GM21447 (cell line): ENCODE results near the gene RNF213.

Experiments
- ATAC-seq: cut with Tn5 transposase; IDR thresholded peaks from one replicate; pipeline ENCODE4 v1.9.1; 2021; ENCODE audit not compliant: unreplicated experiment

Gene RNF213

GRCh38 chr17:80260791-80261158 is at the start of gene RNF213:
RNF213 (plus strand) TSS chr17:80260852; CDS start chr17:80263682, 2,830 bp downstream.
- ATAC-seq: no peak

DNA sequence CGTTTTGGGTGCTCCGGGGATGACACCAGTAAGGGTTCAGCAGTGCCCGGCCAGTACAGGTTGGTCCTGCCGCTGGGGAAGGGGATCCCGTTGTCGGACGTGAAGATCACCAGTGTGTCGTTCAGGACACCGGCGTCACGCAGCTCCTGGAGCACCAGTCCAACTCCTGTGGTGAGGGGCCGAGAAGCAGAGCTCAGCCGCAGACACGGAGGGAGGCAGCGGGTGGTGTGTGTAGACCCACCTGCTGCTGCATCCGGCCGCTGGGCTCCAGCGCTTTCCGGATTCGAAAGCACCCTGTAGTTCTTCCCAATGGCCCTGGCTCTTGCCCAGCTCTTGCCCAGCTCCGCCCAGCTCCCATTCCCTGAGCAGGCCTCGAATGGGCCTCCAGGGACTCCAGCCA is 48.5 kb upstream of the RNF213 start:
- no peak for ATAC-seq

GRCh38 chr17:80212511-80212910 is 48.1 kb upstream of the RNF213 start:
- ATAC-seq: no peak

GRCh38 chr17:80212962-80213642 is 47.5 kb upstream of the RNF213 start:
- ATAC-seq: no peak

- no peak for ATAC-seq
These were observed 47.0 kb upstream of the RNF213 start for GRCh38 chr17:80213643-80213975.

DNA sequence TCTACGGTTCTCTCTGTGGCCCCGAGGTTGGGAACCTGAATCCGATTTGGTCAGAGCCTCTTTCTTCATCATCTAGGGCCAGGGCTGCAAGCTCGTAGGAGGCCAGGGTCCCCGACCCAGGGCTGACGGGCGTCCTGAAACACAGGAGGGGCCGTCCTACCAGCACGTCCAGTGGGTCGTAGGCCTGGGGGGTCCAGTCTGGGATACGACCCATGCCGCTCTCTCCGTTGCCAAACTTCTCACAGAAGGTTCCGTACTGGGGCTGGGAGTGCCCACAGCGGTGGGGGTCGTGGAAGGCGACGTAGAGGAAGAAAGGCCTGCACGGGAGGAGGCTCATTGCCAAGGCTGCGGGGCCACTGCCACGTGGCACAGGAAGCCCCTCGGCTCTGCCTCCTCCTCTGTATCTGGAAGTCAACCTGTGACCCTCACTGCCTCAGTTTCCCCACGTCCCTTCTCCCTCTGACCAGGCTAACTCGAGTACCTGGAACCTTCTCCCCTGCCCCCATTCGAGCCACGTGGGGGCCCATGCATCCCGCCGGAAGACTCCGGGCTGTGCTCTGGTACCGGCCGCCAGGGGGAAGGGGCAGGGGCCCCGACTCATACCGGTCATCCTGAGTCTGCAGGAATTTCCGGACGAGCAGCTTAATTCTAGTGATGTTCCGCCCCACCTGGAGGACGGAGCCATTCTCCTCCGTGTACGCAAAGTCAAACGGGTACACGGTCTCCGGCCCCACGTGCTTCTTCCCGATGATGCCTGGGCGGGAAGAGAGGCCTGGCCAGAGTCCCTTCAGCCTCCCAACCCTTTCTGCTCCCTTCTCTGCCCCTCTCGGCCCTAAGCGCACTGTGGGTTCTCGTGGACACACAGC is 46.4 kb upstream of the RNF213 start:
- no peak for ATAC-seq

- no peak for ATAC-seq
These were observed 45.8 kb upstream of the RNF213 start for GRCh38 chr17:80214878-80215210.

DNA sequence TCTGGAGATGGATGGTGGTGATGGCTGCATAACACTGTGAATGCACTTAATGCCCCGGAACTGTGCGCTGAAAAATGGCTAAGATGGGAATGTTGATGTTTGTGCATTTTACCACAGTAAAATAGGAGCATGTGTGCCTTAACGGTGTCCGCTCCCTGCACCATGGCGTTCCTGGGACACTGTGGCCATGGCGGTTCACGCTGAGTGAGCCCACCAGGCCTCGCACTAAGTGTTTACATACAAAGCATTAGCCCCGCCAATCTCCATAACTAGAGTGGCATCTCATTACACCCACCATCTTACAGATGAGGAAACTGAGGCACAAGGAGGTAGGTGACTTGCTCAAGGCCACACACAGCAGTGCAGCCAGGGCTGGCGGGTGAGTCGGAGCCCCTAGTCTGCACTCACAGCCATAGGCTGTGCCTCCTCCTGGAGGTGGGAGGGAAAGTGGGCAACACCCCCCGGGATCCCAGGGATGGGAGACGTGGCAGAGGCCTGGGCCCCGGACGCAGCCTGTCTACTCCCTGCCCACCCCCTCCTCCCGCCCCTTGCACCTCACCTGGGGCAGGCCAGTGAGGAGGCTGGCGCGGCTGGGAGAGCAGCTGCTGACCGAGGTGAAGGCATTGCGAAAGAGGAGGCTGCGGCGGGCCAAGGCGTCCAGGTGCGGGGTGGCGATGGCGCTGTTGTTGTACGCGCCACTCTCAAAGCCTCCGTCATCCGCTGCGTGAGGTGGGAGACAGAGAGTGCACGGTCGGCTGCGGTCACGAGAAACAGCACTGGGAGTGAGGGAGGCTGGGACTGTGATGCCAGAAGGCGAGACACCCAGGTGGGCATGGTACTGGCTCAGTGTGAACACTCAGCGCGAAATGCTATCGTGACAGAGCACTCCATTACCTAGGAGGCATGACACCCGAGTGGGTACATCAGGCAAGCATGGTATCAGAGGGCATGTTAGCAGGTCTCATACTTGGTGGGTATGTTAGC is 43.9 kb upstream of the RNF213 start:
- no peak for ATAC-seq

- ATAC-seq: no peak
These were observed 42.8 kb upstream of the RNF213 start for GRCh38 chr17:80217703-80218362.

DNA sequence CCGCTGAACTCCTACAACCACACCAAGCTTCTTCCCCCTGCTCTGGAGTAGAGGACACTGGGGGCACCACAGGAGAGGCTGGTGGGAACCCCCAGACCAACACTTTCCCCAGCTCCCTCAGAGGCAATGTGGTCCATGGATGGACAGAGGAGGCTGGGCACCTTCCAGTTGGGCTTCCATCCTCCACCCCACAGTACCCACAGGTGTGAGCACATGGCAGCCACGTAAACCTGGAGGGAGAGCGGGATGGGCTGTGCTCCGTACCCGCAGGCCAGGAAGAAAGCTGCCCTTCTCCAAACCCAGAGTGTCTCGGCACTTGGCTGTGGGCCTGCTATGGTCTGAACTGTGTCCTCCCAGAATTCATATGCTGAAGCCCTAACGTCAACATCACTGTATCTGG is 42.3 kb upstream of the RNF213 start:
- ATAC-seq: no peak

DNA sequence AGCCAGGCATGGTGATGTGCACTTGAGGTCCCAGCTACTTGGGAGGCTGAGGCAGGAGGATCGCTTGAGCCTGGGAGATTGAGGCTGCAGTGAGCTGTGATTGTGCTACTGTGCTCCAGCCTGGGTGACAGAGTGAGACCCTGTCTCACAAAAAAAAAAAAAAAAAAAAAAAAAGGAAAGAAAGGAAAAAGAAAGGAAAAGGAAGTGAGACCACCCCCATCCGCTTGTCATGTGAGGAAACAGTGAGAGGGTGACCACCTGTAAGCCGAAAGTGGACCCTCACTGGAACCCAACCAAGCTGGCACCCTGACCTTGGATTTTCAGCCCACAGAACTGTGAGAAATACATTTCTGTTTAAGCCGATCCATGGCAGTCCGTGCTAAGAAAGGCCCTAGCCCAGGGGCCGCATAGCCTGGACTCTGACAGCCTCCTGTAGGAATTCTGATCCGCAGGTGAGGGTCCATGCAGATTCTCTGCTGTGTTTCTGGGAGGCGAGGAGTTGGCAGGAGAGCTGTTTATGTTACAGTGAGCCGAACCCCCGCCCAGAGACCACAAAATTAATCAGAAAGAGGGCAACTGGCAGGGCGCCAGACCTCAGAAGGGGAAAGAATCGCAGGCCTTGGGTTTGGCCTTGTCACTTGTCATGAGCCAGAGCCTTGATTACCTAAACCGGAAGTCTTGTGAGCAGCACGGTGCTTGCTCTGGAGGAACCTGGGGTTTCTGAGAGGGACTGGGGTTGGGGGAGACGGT is 41.5 kb upstream of the RNF213 start:
- peak; percentile 64 for ATAC-seq

DNA sequence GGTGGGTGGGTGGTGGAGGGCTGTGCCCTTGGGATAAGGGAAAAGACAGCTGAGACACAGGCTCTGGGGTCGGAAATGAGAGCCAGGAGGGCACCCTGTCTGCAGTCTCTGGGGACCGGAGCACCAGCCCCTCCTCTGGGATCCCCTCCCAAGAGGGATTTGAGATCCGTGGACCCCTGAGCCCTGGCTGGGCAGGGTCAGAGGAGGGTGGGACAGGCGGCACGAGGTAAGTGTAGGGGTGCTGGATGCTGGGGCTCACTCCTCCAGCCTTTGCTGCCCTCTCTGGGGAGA is 40.9 kb upstream of the RNF213 start:
- peak; percentile 19 for ATAC-seq

DNA sequence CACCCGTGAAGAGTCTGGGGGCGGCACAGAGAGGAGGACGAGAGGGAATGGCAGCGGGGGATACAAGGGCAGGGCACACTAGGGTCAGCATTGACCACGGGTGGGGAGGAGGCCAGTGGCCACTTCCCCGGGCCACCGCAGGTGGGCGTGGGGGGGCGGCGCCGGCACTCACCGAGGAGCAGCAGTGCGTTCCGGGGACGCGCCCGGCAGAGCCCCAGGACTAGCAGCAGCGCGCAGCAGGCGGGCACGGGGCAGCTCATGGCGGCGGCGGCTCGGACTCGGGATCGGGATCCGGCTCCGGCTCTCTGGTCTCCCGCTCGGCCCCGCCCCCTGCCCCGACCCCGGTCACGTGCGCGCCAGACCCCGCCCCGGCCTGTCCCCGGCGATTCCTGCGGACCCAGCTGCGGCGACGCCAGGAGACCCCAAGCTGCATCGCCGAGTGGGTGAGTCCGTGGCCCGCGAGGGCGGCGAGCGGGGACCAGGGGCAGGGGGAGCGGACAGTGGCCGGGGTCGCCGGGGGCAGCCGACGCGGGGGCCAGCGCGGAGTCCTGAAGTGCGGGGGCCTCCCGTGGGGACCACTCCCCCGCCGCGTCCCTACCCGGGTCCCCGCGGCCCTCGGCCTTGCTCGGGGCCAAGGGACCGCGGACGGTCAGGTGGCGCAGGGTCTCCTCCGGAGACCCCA is 40.5 kb upstream of the RNF213 start, which contains the start of the genes SGSH and SLC26A11:
Gene SGSH, minus strand, starts transcription at position 280 of the 682 bp plus-strand sequence. Its CDS starts 20 bp downstream, at position 260.
Gene SLC26A11, plus strand, starts transcription at position 374 of the 682 bp plus-strand sequence. CDS start 1,134 bp downstream, outside the sequence.
- ATAC-seq: peak; percentile 30

- no peak for ATAC-seq
These were observed 39.9 kb upstream of the RNF213 start for GRCh38 chr17:80220736-80221215.

DNA sequence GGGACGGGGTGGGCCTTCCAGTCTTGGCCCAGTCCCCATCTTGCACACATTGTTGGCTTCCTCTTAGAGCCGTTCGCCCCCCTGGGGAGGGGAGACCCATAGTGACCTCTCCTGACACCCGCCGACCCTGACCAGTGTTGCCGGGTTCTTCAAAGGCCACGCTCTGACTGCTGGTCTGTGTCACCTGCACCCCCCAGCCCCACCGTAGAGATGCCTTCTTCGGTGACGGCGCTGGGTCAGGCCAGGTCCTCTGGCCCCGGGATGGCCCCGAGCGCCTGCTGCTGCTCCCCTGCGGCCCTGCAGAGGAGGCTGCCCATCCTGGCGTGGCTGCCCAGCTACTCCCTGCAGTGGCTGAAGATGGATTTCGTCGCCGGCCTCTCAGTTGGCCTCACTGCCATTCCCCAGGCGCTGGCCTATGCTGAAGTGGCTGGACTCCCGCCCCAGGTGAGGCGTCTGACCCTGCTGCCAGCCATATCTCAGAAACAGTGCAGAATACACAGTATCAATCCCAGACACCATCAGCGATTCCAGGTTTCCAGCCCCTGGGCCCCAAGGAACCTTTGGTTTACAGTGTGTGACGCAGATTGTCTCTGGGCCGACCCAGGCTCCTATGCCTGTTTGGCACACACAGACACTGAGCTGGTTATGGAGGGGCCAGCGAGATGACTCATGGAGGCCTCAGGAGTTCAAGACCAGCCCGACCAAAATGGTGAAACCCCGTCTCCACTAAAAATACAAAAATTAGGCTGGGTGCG is 39.1 kb upstream of the RNF213 start:
- no peak for ATAC-seq

DNA sequence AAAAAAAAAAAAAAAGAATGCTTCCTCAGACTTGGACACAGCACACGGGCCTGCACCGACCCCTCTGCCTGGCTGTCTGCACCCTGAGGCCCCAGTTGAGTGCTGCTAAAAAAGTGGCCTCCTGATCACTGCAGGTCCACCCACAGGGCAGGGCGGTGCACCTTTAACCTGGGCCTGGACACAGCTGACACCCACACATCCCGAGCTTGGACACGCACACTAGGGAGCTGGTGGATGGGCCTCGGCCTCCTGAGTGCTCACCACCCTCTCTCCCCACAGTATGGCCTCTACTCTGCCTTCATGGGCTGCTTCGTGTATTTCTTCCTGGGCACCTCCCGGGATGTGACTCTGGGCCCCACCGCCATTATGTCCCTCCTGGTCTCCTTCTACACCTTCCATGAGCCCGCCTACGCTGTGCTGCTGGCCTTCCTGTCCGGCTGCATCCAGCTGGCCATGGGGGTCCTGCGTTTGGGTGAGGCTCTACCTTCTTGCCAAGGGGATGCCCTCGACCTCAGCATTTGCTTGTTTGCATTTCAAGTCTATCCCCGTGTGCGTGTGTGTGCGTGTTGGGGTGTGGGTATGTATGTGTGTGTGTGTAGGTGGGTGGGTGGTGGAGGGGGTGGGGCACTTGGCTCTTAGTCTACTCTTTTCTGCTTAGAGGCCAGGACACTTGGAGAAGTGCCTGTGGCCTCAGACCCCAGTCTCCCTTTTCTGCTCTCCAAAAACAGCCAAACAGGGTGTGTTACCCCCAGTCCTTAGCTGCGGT is 38.1 kb upstream of the RNF213 start:
- no peak for ATAC-seq

- ATAC-seq: no peak
These were observed 37.4 kb upstream of the RNF213 start for GRCh38 chr17:80223142-80223815.
